ENCODE results near the gene RABL2B. TPM values are rescaled to one million over a fixed set of nuclear protein-coding genes. Genes with fewer than 3 reads are reported as not detected.

RABL2B gene
- total and polyA plus RNA-seq, 12 donors: 4.7 to 11.6 (median 7.4) TPM

- peak overlapping the region in 1 of 10 donors; percentile 13 for H3K4me3 ChIP-seq
- no peak for DNase-seq
- peaks cover 0 to 83% (median 5%) of the 10 kb centered on the region in 9 donors for H3K36me3 ChIP-seq
- WGBS, 2 donors: 69 to 87% methylated on average over 8 of the region's 8 CpGs
- TF ChIP-seq CTCF (IDR thresholded peaks at IDR 0.05): no peak
- no peak for ATAC-seq
- H3K27me3 ChIP-seq: peaks cover 0 to 25% (median 20%) of the 10 kb centered on the region in 7 donors
- H3K4me1 ChIP-seq: peaks cover 0 to 89% (median 44%) of the 10 kb centered on the region in 9 donors
- H3K27ac ChIP-seq: peak overlapping the region in 1 of 10 donors; percentile 16
- H3K9me3 ChIP-seq: no peaks in the 10 kb centered on the region
- intact Hi-C loops (cut with DNase I): no loop called here
Observed at GRCh38 chr22:50724616-50725015, 58.8 kb downstream of the RABL2B start.

GRCh38 chr22:50723991-50724390, 59.4 kb downstream of the RABL2B start:
- H3K4me1 ChIP-seq: peaks cover 0 to 83% (median 45%) of the 10 kb centered on the region in 9 donors
- intact Hi-C loops (cut with DNase I): no loop called here
- ATAC-seq: no peak
- H3K4me3 ChIP-seq: peak overlapping the region in 1 of 10 donors; percentile 13
- H3K27me3 ChIP-seq: peaks cover 0 to 27% (median 21%) of the 10 kb centered on the region in 7 donors
- no peak for DNase-seq
- WGBS, 2 donors: 77 to 82% methylated on average over 7 of the region's 7 CpGs
- H3K9me3 ChIP-seq: no peaks in the 10 kb centered on the region
- no peak overlapping the region for H3K27ac ChIP-seq
- TF ChIP-seq CTCF (IDR thresholded peaks at IDR 0.05): no peak
- peaks cover 0 to 79% (median 5%) of the 10 kb centered on the region in 9 donors for H3K36me3 ChIP-seq

- Histone ChIP-seq H3K4me3 (no peak overlapping the region), H3K4me1 (peaks cover 0 to 72% (median 43%) of the 10 kb centered on the region in 9 donors), H3K27me3 (peaks cover 0 to 29% (median 21%) of the 10 kb centered on the region in 7 donors), H3K36me3 (peaks cover 0 to 79% (median 5%) of the 10 kb centered on the region in 9 donors), H3K9me3 (no peaks in the 10 kb centered on the region), H3K27ac (peak overlapping the region in 1 of 10 donors; percentile 27)
- TF ChIP-seq CTCF (IDR thresholded peaks at IDR 0.05): no peak
- DNase-seq: no peak
- intact Hi-C loops (cut with DNase I): no loop called here
- WGBS, 2 donors: 79 to 92% methylated on average over 12 of the region's 12 CpGs
- ATAC-seq: no peak
Observed at GRCh38 chr22:50722716-50723428, 60.6 kb downstream of the RABL2B start.

GRCh38 chr22:50722048-50722701, 61.3 kb downstream of the RABL2B start:
- TF ChIP-seq CTCF (IDR thresholded peaks at IDR 0.05): no peak
- 89 to 93% methylated on average over 33 of the region's 33 CpGs for WGBS, 2 donors
- H3K4me3 ChIP-seq: no peak overlapping the region
- intact Hi-C loops (cut with DNase I): no loop called here
- peaks cover 0 to 29% (median 21%) of the 10 kb centered on the region in 7 donors for H3K27me3 ChIP-seq
- H3K4me1 ChIP-seq: peaks cover 0 to 65% (median 36%) of the 10 kb centered on the region in 9 donors
- H3K27ac ChIP-seq: peak overlapping the region in 1 of 10 donors; percentile 34
- no peak for DNase-seq
- no peak for ATAC-seq
- no peaks in the 10 kb centered on the region for H3K9me3 ChIP-seq
- H3K36me3 ChIP-seq: peaks cover 0 to 79% (median 5%) of the 10 kb centered on the region in 9 donors

Measured in heart right ventricle (tissue), 16 donors.